A673 (cell line): ENCODE data around the gene SLC2A1. TPM values are rescaled to one million over a fixed set of nuclear protein-coding genes. Genes with fewer than 3 reads are reported as not detected.
"Not testable (repeated sequence)": the region's sequence is repeated elsewhere in the genome, so short reads cannot be mapped to it uniquely, and the experiment has no call there.

Experiments used
- BruUV-seq: library from RNA; stranded (reverse); fragments of 400-500 nt; replicated peaks from 2 replicates; lab custom pipeline; 2021; lab: Mats Ljungman, UMichigan
- CTCF ChIA-PET: fragments of 300-600 bp; sonication (Branson Sonifier 250); formaldehyde crosslinking; loops from one replicate; lab custom pipeline; 2022; ENCODE audit warnings: antibody characterized with exemption; lab: Charles Lee
- POLR2A ChIA-PET: fragments of 300-600 bp; sonication (Branson Sonifier 250); formaldehyde crosslinking; loops from one replicate; lab custom pipeline; 2022; ENCODE audit warnings: antibody characterized with exemption; ENCODE audit not compliant: low non-redundant PET; lab: Charles Lee
- DNase-seq: peaks from one replicate; pipeline ENCODE4 v3.0.0-alpha.2; 2015; ENCODE audit warnings: low spot score
- H3K27ac ChIP-seq: fragments of 200-600 bp; sonication (generic); 2 replicates; pipeline ENCODE4 v1.5.1; 2016; ENCODE audit warnings: mixed run types, low read depth, mild to moderate bottlenecking, mixed read lengths, antibody characterized with exemption, low read length; ENCODE audit not compliant: poor library complexity, severe bottlenecking
- H3K27me3 ChIP-seq: fragments of 200-600 bp; sonication (generic); replicated peaks from 2 replicates; pipeline ENCODE4 v1.6.1; 2017; ENCODE audit warnings: mixed run types, low read depth, mild to moderate bottlenecking, mixed read lengths, antibody characterized with exemption, low read length; ENCODE audit not compliant: insufficient read depth, poor library complexity
- H3K36me3 ChIP-seq: fragments of 200-600 bp; sonication (generic); 2 replicates; pipeline ENCODE4 v1.6.1; 2016; ENCODE audit warnings: mixed run types, mild to moderate bottlenecking, mixed read lengths, antibody characterized with exemption, low read length; ENCODE audit not compliant: insufficient read depth, poor library complexity, severe bottlenecking
- H3K4me1 ChIP-seq: fragments of 200-600 bp; sonication (generic); 2 replicates; pipeline ENCODE4 v1.6.1; 2017; ENCODE audit warnings: mixed run types, mild to moderate bottlenecking, mixed read lengths, antibody characterized with exemption, low read length; ENCODE audit not compliant: insufficient read depth, poor library complexity, severe bottlenecking
- H3K4me3 ChIP-seq: fragments of 200-600 bp; sonication (generic); 2 replicates; pipeline ENCODE4 v1.5.1; 2016; ENCODE audit warnings: low read depth, mixed run types, mild to moderate bottlenecking, mixed read lengths, low read length; ENCODE audit not compliant: poor library complexity, severe bottlenecking
- H3K9me3 ChIP-seq: fragments of 200-600 bp; sonication (generic); 2 replicates; pipeline ENCODE4 v1.6.1; 2016; ENCODE audit warnings: mixed run types, low read depth, mild to moderate bottlenecking, mixed read lengths, antibody characterized with exemption, low read length; ENCODE audit not compliant: poor library complexity, severe bottlenecking
- EZH2 ChIP-seq: fragments of 200-600 bp; sonication (generic); IDR thresholded peaks from 2 replicates; pipeline ENCODE4 v1.6.1; 2017; ENCODE audit warnings: borderline replicate concordance, low read depth, mild to moderate bottlenecking, mixed read lengths, antibody characterized with exemption, low read length; ENCODE audit not compliant: poor library complexity, severe bottlenecking
- intact Hi-C: fragments of 100-400 bp; cut with micrococcal nuclease; formaldehyde crosslinking; loops from one replicate; pipeline ENCODE4 v1.10.0; 2022; ENCODE audit not compliant: unreplicated experiment
- total RNA-seq: library from RNA; stranded (reverse); gene quantifications from 2 replicates; pipeline ENCODE4 v1.2.3, GENCODE V29; 2021
- TF ChIP-seq, protein P1 (sequence below): fragments of 300-800, 200-600 bp; sonication (generic); conservative IDR thresholded peaks from 2 replicates; pipeline ENCODE4 v1.5.1; 2017; ENCODE audit warnings: low read depth, mild to moderate bottlenecking, antibody characterized with exemption, low read length, moderate library complexity, mixed read lengths

Gene SLC2A1
- total RNA-seq, 1 experiment from 2014 or later = 36.7 TPM

DNA sequence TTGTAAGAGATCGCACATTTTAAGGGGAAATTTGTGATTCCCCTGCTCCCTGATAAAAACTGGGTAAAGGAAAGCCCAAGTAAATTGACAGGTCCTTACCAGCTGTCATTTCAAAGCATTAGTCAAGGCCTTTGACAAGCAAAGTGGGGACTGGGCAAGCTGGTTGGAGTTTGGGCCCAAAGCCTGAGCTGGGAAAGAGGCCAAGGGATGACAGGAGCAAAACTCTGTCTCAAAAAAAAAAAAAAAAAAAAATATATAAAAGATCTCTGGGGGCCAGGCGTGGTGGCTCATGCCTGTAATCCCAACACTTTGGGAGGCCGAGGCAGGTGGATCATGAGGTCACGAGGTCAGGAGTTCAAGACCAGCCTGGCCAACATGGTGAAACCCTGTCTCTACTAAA, 36.9 kb downstream of the SLC2A1 start:
- no peaks in the 10 kb centered on the region for H3K9me3 ChIP-seq
- H3K27ac ChIP-seq = no peak overlapping the region
- DNase-seq = no peak
- TF ChIP-seq, protein P1, sequence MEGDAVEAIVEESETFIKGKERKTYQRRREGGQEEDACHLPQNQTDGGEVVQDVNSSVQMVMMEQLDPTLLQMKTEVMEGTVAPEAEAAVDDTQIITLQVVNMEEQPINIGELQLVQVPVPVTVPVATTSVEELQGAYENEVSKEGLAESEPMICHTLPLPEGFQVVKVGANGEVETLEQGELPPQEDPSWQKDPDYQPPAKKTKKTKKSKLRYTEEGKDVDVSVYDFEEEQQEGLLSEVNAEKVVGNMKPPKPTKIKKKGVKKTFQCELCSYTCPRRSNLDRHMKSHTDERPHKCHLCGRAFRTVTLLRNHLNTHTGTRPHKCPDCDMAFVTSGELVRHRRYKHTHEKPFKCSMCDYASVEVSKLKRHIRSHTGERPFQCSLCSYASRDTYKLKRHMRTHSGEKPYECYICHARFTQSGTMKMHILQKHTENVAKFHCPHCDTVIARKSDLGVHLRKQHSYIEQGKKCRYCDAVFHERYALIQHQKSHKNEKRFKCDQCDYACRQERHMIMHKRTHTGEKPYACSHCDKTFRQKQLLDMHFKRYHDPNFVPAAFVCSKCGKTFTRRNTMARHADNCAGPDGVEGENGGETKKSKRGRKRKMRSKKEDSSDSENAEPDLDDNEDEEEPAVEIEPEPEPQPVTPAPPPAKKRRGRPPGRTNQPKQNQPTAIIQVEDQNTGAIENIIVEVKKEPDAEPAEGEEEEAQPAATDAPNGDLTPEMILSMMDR = no peak
- no peak for TF ChIP-seq EZH2
- intact Hi-C loops = loop anchor here (10.0 kb wide), 1 partner anchor 147 kb away; no protein-coding TSS in a partner anchor
- ChIA-PET POLR2A (no interaction called here), CTCF (interaction anchor here (0.6 kb wide), 1 partner anchor 1025 kb away, joined by 3 read pairs; the partner anchor contains the start of gene IPO13)
- peaks cover 10% of the 10 kb centered on the region for H3K4me1 ChIP-seq
- H3K36me3 ChIP-seq = no peaks in the 10 kb centered on the region
- no peaks in the 10 kb centered on the region for H3K27me3 ChIP-seq
- no peak overlapping the region for H3K4me3 ChIP-seq
- no TSS peak for BruUV-seq

DNA sequence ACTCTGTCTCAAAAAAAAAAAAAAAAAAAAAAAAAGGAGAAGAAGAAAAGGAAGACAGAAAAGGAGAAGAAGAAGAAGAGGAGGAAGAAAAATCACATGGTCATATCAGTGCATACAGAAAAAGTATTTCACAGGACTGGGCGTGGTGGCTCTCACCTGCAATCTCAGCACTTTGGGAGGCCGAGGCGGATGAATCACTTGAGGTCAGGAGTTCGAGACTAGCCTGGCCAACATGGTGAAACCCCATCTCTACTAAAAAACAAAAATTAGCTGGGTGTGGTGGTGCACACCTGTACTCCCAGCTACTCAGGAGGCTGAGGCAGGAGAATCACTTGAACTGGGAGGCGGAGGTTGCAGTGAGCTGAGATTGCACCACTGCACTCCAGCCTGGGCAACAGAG, 39.0 kb downstream of the SLC2A1 start:
- intact Hi-C loops = loop anchor here (10.0 kb wide), 2 partner anchors 145 to 345 kb away; no protein-coding TSS in a partner anchor
- CTCF ChIA-PET, H3K27ac ChIP-seq, DNase-seq, H3K9me3 ChIP-seq, POLR2A ChIA-PET, H3K36me3 ChIP-seq, H3K4me3 ChIP-seq, BruUV-seq, H3K27me3 ChIP-seq, H3K4me1 ChIP-seq: not testable (repeated sequence)

DNA sequence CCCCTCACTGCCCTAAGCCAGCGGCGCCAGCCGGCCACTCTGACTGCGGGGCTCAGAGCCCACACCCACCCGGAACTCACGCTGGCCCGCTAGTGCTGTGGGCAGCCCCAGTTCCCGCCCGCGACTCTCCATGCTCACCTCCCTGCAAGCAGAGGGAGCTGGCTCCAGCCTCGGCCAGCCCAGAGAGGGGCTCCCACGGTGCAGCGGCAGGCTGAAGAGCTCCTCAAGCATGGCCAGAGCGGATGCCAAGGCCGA, 41.5 kb downstream of the SLC2A1 start:
- no peaks in the 10 kb centered on the region for H3K27me3 ChIP-seq
- BruUV-seq = no TSS peak
- H3K36me3 ChIP-seq = no peaks in the 10 kb centered on the region
- H3K4me3 ChIP-seq = no peak overlapping the region
- DNase-seq = no peak
- H3K9me3 ChIP-seq = peaks cover 5% of the 10 kb centered on the region
- TF ChIP-seq, protein P1 = no peak
- TF ChIP-seq EZH2 = no peak
- no peaks in the 10 kb centered on the region for H3K4me1 ChIP-seq
- intact Hi-C loops = loop anchor here (10.0 kb wide), 1 partner anchor 342 kb away; no protein-coding TSS in a partner anchor
- no peak overlapping the region for H3K27ac ChIP-seq
- CTCF ChIA-PET = interaction anchor here (0.8 kb wide), 1 partner anchor 156 kb away, joined by 3 read pairs; no protein-coding TSS in a partner anchor
- POLR2A ChIA-PET = no interaction called here

DNA sequence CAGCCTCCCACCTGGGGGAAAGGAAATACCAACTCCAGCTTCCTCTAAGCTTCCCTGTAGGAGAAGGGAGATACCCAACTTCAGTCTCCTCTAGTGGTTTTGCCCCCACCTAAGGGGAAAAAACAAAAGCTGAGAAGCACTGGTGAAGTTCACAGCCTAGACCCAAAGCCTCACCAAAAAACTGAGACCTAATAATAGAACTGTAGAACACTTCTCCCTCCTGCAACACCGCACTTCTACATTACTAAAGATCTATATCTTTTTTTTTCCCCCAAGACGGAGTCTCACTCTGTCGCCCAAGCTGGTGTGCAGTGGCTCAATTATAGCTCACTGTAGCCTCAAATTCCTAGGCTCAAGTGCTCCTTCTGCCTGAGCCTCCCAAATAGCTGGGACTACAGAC, 43.2 kb downstream of the SLC2A1 start:
- Histone ChIP-seq H3K9me3 (peaks cover 5% of the 10 kb centered on the region), H3K4me1 (no peaks in the 10 kb centered on the region), H3K36me3 (no peaks in the 10 kb centered on the region), H3K27ac (no peak overlapping the region), H3K27me3 (no peaks in the 10 kb centered on the region), H3K4me3 (no peak overlapping the region)
- ChIA-PET POLR2A (no interaction called here), CTCF (interaction anchor here (1.8 kb wide), 1 partner anchor 158 kb away, joined by 12 read pairs; no protein-coding TSS in a partner anchor)
- no peak for DNase-seq
- intact Hi-C loops = loop anchor here (10.0 kb wide), 1 partner anchor 341 kb away; no protein-coding TSS in a partner anchor
- no peak for TF ChIP-seq EZH2
- TF ChIP-seq, protein P1 = no peak
- BruUV-seq = no TSS peak
